AG20443 (cell line): ENCODE measurements around the gene PKN2.
"Not testable (repeated sequence)": the region's sequence is repeated elsewhere in the genome, so short reads cannot be mapped to it uniquely, and the experiment has no call there.

ENCODE experiments used
- DNase-seq: peaks from one replicate; pipeline ENCODE4 v3.0.0; 2012; ENCODE audit warnings: low spot score, mixed read lengths

PKN2 gene

GRCh38 chr1:88880717-88881116 is 196.6 kb downstream of the PKN2 start:
- DNase-seq, result not testable (repeated sequence)

GRCh38 chr1:88883156-88883555 is 199.1 kb downstream of the PKN2 start:
- no peak for DNase-seq
